Frontal cortex (tissue), 4 donors: ENCODE data around the gene DAAM2. TPM values are rescaled to one million over a fixed set of nuclear protein-coding genes. Genes with fewer than 3 reads are reported as not detected.
A peak's percentile ranks its signal among the peaks of the same experiment; 100 is the strongest.

ENCODE experiments used
- DNase-seq, 2 donors: peaks; one replicate each; pipeline ENCODE4 v3.0.0; 2012; ENCODE audit warnings: low spot score in 2 of 2
- FAIRE-seq: peaks from 2 replicates; lab custom pipeline; 2012; peaks lifted over from hg19 to GRCh38; lab: Jason Lieb, UNC
- total RNA-seq: library from RNA; depleted of rRNA; stranded (reverse); fragments of >200 nt; gene quantifications from one replicate; pipeline ENCODE4 v1.2.3, GENCODE V29; 2014
- donor health status: control.
- donor health status: control.
- donor health status: control.

Gene DAAM2
- total RNA-seq, 1 donor from 2014 or later: 5.3 TPM

- DNase-seq: no peak
- FAIRE-seq: no peak
Observed at GRCh38 chr6:39876111-39876510, 83.9 kb downstream of the DAAM2 start.

GRCh38 chr6:39876826-39877225, 84.7 kb downstream of the DAAM2 start:
- FAIRE-seq (no peak), DNase-seq (no peak)

- no peak for DNase-seq
- FAIRE-seq: no peak
Observed at GRCh38 chr6:39879535-39879934, 87.4 kb downstream of the DAAM2 start.

- FAIRE-seq: no peak
- DNase-seq: no peak
Observed at GRCh38 chr6:39880594-39880993, 88.4 kb downstream of the DAAM2 start.

GRCh38 chr6:39881851-39882530, 89.8 kb downstream of the DAAM2 start:
- DNase-seq (peak in 1 of 2 donors; percentile 36), FAIRE-seq (no peak)

GRCh38 chr6:39882531-39882899, 90.3 kb downstream of the DAAM2 start:
- no peak for FAIRE-seq

GRCh38 chr6:39884696-39885095, 92.5 kb downstream of the DAAM2 start:
- FAIRE-seq (no peak), DNase-seq (no peak)

More at GRCh38 chr6:39882531-39882899, 90.3 kb downstream of the DAAM2 start:
- peak in 1 of 2 donors; percentile 40 for DNase-seq

- DNase-seq: no peak
- FAIRE-seq: no peak
Observed at GRCh38 chr6:39885691-39886090, 93.5 kb downstream of the DAAM2 start.

GRCh38 chr6:39886871-39887270, 94.7 kb downstream of the DAAM2 start:
- FAIRE-seq (no peak), DNase-seq (no peak)

GRCh38 chr6:39887692-39888450, 95.7 kb downstream of the DAAM2 start:
- FAIRE-seq (no peak), DNase-seq (peak; percentile 53 to 62)

GRCh38 chr6:39889229-39889628, 97.1 kb downstream of the DAAM2 start:
- no peak for DNase-seq
- no peak for FAIRE-seq

GRCh38 chr6:39891353-39891752, 99.2 kb downstream of the DAAM2 start:
- no peak for FAIRE-seq
- no peak for DNase-seq

GRCh38 chr6:39891976-39892375, 99.8 kb downstream of the DAAM2 start:
- DNase-seq (no peak), FAIRE-seq (no peak)

- FAIRE-seq: no peak
- peak; percentile 47 to 62 for DNase-seq
Observed at GRCh38 chr6:39892490-39893129, 100.4 kb downstream of the DAAM2 start.

GRCh38 chr6:39893286-39893685, 101.1 kb downstream of the DAAM2 start:
- no peak for DNase-seq
- FAIRE-seq: no peak

GRCh38 chr6:39896701-39897100, 104.5 kb downstream of the DAAM2 start:
- DNase-seq: no peak
- FAIRE-seq: no peak

- DNase-seq (no peak), FAIRE-seq (no peak)
Observed at GRCh38 chr6:39897698-39898097, 105.5 kb downstream of the DAAM2 start.

GRCh38 chr6:39898625-39899024, 106.4 kb downstream of the DAAM2 start:
- no peak for DNase-seq

GRCh38 chr6:39899554-39900295, 107.5 kb downstream of the DAAM2 start:
- DNase-seq: no peak
- FAIRE-seq: no peak

More at GRCh38 chr6:39898625-39899024, 106.4 kb downstream of the DAAM2 start:
- FAIRE-seq: no peak

GRCh38 chr6:39901116-39901655, 109.0 kb downstream of the DAAM2 start:
- no peak for FAIRE-seq
- no peak for DNase-seq
